ENCODE results near the gene HERC4. TPM values are rescaled to one million over a fixed set of nuclear protein-coding genes. Genes with fewer than 3 reads are reported as not detected.
"Not testable (repeated sequence)": the region's sequence is repeated elsewhere in the genome, so short reads cannot be mapped to it uniquely, and the experiment has no call there.

HERC4 gene
- total RNA-seq, 1 experiment from 2014 or later, result 23.0 TPM

GRCh38 chr10:67934336-67934735, 140.7 kb downstream of the HERC4 start:
- DNase-seq (ENCODE audit: low read depth, low spot score), result no peak
- in situ Hi-C loops (cut with HindIII; ENCODE audit: low pct_unique_long_range_greater_than_20kb, low sequenced_read_pairs), result no loop called here

DNA sequence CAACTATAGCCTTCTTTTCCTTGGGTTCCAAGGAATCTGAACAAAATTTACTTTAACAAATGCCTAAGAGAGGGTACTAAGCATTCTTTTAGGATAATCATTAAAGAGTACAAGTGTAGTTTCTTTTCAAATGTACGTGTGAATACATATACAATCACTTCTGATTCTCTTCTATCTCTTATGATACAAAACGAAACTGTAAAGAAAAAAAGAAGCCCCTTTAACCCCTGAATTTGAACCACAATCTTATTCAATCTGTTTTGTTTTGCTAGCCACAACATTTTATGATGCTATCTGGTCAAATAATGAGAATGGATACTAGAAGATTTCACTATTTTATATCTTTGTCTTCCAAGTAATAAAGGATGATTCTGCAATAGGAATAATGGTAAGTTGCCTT, 141.9 kb downstream of the HERC4 start:
- in situ Hi-C loops (cut with HindIII; ENCODE audit: low pct_unique_long_range_greater_than_20kb, low sequenced_read_pairs), result no loop called here
- no peak for DNase-seq (ENCODE audit: low read depth, low spot score)

DNA sequence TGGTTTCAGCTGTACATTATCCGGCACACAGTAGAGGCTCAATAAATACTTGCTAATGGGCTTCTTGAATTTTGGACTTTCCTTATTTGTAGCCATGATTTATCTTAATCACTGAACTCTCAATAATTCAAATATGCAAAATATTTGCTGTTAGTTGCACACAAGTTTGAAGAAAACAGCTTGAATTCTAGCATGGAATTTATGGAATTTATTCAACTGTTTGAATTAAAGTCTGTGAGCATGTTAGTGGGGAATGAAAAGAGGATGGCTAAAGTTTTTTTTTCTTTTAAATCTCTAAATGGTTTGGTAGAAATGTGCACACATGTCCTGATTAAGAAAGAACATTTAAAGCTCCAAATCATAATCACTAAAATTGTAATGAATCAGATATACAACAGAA, 148.1 kb downstream of the HERC4 start:
- in situ Hi-C loops (cut with HindIII; ENCODE audit: low pct_unique_long_range_greater_than_20kb, low sequenced_read_pairs), result no loop called here
- no peak for DNase-seq (ENCODE audit: low read depth, low spot score)

DNA sequence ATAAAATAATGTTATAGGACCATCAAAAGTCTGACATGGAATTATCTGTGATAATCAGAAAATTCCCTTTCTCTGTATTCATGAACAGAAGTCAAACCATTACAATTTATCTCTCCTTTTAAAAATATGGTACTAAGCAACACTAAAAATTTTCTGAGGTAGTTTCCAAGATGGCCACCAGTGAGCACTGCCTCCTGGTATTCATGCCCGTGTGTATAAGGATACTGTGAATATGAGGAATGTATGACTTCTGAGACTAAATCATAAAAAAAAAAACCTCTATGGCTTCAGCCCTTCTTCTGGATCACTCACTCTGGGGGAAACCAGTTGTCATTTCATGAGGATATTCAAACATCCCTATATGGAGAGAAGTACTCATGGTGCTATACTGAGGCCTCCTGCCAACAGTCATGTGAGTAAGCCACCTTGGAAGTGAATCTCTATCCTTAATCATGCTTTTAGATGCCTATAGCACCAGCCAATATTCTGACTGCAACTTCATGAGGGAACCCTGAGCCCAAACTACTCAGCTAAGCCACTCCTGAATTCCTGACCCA, 149.6 kb downstream of the HERC4 start:
- DNase-seq (ENCODE audit: low read depth, low spot score), result no peak
- in situ Hi-C loops (cut with HindIII; ENCODE audit: low pct_unique_long_range_greater_than_20kb, low sequenced_read_pairs), result no loop called here

GRCh38 chr10:67924136-67924535, 150.9 kb downstream of the HERC4 start:
- no peak for DNase-seq (ENCODE audit: low read depth, low spot score)

DNA sequence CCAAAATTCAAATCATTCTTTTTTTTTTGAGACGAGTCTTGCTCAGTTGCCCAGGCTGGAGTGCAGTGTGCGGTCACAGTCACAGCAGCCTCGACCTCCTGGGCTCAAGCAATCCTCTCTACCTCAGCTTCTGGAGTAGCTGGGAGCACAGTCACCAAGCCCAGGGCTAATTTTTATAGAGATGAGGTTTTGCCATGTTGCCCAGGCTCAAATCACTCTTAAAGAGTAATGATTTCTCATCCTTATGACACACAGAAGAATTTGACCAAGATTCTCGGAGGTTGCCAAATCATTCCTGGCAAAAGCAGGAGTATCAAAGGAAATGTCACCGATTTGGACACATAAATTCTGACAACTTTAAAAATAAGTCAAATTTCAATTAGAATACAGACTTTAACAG, 151.5 kb downstream of the HERC4 start:
- DNase-seq (ENCODE audit: low read depth, low spot score), result no peak
- in situ Hi-C loops (cut with HindIII; ENCODE audit: low pct_unique_long_range_greater_than_20kb, low sequenced_read_pairs), result no loop called here

More at GRCh38 chr10:67924136-67924535, 150.9 kb downstream of the HERC4 start:
- in situ Hi-C loops (cut with HindIII; ENCODE audit: low pct_unique_long_range_greater_than_20kb, low sequenced_read_pairs), result no loop called here

DNA sequence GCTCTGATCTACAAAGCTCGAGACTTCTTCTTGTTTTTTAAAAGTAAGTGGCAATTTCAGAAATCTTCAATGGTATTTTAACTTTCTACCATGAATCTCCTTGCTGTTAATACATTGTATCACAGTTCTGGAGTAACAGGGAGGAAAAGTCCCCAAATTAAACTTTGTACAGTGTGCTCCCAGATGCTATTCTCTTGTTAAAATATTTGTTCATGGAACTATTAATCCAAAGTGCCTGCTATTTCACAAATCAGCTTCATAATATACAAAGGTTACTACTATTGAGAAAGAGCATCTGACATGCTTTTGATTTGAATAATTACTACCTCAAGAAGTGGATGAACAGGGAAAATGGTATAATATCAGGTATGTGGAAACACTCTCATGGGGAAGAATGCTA, 154.0 kb downstream of the HERC4 start:
- in situ Hi-C loops (cut with HindIII; ENCODE audit: low pct_unique_long_range_greater_than_20kb, low sequenced_read_pairs), result no loop called here
- no peak for DNase-seq (ENCODE audit: low read depth, low spot score)

GRCh38 chr10:67917679-67918078, 157.4 kb downstream of the HERC4 start:
- in situ Hi-C loops (cut with HindIII; ENCODE audit: low pct_unique_long_range_greater_than_20kb, low sequenced_read_pairs), result no loop called here
- DNase-seq (ENCODE audit: low read depth, low spot score), result no peak

DNA sequence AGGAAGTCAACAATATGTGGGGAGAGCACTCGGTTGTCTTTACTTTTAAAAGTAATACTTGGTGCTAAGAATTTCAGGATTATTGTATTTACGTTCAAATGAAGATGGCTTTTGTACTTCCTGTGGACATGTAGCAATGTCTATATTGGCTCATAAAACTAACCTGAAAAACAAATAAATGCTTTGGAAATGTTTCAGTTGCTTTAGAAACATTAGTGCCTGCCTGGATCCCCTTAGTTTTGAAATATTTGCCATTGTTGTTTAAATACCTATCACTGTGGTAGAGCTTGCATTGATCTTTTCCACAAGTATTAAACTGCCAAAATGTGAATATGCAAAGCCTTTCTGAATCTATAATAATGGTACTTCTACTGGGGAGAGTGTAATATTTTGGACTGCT, 157.9 kb downstream of the HERC4 start:
- in situ Hi-C loops (cut with HindIII; ENCODE audit: low pct_unique_long_range_greater_than_20kb, low sequenced_read_pairs), result no loop called here
- DNase-seq (ENCODE audit: low read depth, low spot score), result no peak

DNA sequence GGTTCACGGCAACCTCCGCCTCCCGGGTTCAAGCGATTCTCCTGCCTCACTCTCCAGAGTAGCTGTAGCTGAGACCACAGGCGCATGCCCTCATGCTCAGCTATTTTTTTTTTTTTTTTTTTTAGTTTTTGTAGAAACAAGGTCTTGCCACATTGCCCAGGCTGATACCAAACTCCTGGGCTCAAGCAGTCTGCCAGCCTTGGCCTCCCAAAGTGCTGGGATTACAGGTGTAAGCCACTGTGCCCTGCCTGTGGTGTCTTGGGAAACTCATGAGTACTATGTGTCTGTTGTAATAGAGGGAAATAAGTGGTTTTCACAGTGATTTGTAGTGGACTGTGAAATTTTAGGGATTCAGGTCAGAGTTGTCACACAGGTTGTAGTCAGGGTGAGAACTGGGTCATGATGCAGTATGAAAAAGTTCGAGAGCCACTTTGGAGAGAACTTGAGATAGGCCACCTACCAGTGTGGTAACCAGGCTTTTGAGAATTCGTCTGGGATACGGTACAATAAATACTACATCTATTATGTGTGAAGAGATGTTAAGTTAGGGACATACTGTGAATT, 160.2 kb downstream of the HERC4 start:
- no peak for DNase-seq (ENCODE audit: low read depth, low spot score)
- in situ Hi-C loops (cut with HindIII; ENCODE audit: low pct_unique_long_range_greater_than_20kb, low sequenced_read_pairs), result no loop called here

DNA sequence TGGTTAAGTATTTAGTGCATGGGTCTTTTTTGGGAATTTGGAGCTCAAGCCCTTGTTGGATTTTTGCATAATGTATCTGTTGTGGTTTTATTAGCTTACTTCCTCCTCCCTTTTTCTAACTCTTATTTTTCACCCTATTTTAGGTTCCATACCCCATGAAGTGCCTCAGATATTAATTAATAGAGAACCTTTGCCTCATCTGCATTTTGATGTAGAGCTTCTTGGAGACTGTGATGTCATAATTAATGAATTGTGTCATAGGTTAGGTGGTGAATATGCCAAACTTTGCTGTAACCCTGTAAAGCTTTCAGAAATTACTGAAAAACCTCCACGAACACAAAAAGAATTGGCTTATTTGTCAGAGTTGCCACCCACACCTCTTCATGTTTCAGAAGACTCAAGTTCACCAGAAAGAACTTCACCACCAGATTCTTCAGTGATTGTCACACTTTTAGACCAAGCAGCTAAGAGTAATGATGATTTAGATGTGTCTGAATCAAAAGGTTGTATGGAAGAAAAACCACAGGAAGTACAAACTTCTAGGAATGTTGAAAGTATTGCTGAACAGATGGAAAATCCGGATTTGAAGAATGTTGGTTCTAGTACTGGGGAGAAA, 162.6 kb downstream of the HERC4 start:
- DNase-seq (ENCODE audit: low read depth, low spot score), result no peak
- in situ Hi-C loops (cut with HindIII; ENCODE audit: low pct_unique_long_range_greater_than_20kb, low sequenced_read_pairs), result no loop called here

GRCh38 chr10:67903581-67903980, 171.5 kb downstream of the HERC4 start:
- DNase-seq (ENCODE audit: low read depth, low spot score), result peak; percentile 22
- in situ Hi-C loops (cut with HindIII; ENCODE audit: low pct_unique_long_range_greater_than_20kb, low sequenced_read_pairs), result no loop called here

- in situ Hi-C loops (cut with HindIII; ENCODE audit: low pct_unique_long_range_greater_than_20kb, low sequenced_read_pairs), result no loop called here
- DNase-seq (ENCODE audit: low read depth, low spot score), result no peak
These were observed 181.4 kb downstream of the HERC4 start for GRCh38 chr10:67893637-67894036.

GRCh38 chr10:67884842-67885670, 190.0 kb downstream of the HERC4 start:
- peak; percentile 69 for DNase-seq (ENCODE audit: low read depth, low spot score)
- in situ Hi-C loops (cut with HindIII; ENCODE audit: low pct_unique_long_range_greater_than_20kb, low sequenced_read_pairs), result no loop called here

GRCh38 chr10:67884313-67884841, 190.7 kb downstream of the HERC4 start, which contains the start of gene SIRT1:
TSS of gene SIRT1 (plus strand) at chr10:67884656. CDS start at chr10:67884722, 66 bp downstream.
- DNase-seq (ENCODE audit: low read depth, low spot score), result peak; percentile 86
- in situ Hi-C loops (cut with HindIII; ENCODE audit: low pct_unique_long_range_greater_than_20kb, low sequenced_read_pairs), result no loop called here

DNA sequence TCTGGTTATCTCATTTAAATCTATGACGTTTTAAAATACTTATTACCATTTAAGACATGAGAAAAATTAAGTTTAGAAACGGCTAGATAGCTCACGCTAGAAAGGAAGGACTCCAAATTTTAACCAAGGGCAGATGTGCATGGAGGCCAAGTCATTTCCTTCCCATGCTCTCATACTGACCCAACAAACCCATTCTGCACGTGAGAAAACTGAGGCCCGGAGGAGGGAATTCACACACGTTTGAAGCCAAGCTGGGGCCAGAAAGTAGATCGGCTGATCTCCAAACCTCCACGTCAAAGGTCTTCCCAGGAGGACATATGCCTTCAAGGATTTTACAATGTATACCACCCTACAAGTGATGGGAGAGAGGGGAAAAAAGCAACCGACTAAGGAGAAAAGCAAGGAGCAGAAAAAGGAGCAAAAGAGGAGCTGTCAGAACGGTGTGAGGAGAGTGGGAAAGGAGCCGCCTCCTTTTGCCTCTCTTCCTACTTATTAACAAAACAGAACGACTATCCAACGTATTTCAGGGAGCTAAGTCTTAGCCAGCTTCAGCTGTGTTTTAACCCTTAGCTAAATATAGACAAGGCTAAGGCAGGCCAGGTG, 191.3 kb downstream of the HERC4 start:
- no peak for DNase-seq (ENCODE audit: low read depth, low spot score)
- in situ Hi-C loops (cut with HindIII; ENCODE audit: low pct_unique_long_range_greater_than_20kb, low sequenced_read_pairs), result no loop called here

DNA sequence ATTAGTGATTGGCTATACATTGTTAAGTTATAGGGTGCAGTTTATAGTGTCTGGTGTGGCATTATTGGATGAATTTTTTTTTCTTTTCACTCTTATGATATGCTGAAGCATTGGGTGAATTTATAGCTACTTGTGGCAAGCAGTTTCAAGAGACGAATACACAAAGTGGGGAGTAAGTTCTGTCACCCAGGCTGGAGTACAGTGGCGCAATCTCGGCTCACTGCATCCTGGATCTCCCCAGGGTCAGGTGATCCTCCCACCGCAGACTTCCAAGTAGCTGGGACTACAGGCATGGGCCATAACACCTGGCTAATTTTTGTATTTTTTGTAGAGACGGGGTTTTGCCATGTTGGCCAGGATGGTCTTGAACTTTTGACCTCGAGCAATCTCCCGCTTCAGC, 196.9 kb downstream of the HERC4 start:
- DNase-seq (ENCODE audit: low read depth, low spot score), result no peak
- in situ Hi-C loops (cut with HindIII; ENCODE audit: low pct_unique_long_range_greater_than_20kb, low sequenced_read_pairs), result no loop called here

- DNase-seq (ENCODE audit: low read depth, low spot score); in situ Hi-C loops (cut with HindIII; ENCODE audit: low pct_unique_long_range_greater_than_20kb, low sequenced_read_pairs): not testable (repeated sequence)
These were observed 197.7 kb downstream of the HERC4 start for GRCh38 chr10:67877421-67877820.

Measured in SK-MEL-5 (cell line).